Measurements from ENCODE around the gene LMBR1L.
"Not testable (repeated sequence)": the region's sequence is repeated elsewhere in the genome, so short reads cannot be mapped to it uniquely, and the experiment has no call there.

LMBR1L gene, protein sequence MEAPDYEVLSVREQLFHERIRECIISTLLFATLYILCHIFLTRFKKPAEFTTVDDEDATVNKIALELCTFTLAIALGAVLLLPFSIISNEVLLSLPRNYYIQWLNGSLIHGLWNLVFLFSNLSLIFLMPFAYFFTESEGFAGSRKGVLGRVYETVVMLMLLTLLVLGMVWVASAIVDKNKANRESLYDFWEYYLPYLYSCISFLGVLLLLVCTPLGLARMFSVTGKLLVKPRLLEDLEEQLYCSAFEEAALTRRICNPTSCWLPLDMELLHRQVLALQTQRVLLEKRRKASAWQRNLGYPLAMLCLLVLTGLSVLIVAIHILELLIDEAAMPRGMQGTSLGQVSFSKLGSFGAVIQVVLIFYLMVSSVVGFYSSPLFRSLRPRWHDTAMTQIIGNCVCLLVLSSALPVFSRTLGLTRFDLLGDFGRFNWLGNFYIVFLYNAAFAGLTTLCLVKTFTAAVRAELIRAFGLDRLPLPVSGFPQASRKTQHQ

DNA sequence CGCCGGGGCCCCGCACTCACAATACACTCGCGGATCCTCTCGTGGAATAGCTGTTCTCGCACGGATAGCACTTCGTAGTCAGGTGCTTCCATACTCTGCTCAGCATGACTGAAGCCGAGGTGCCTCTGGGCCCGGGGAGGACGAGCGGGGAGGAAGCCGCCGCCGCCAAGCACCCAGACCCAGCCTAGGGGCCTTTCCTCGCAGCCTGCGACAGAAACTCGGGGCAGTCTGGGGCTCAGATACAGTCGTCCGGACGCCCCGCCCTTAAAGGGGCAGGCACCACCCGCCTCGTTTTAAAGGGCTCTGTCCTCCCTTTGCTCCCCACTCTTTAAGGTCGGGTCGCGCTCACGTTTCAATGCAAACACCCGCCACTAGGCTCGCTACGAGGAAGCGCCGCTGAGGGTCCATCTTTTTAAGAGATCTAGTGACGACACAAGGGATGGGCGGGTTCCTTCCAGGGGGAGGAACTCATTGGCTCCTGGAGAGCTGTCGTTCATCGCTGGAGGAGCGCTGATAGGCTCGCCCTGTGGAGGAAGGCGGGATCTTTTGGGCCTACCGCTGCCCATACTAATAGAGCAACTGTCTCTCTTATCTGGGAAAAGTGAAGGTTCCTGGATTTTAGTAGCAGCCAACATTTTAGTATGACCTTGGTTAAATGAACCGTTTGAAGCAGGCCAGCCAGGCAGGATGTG is at the start of gene LMBR1L:
TSS of gene LMBR1L (minus strand) at position 384 of the 692 bp plus-strand sequence. CDS start at position 92, 292 bp downstream.
- DNase-seq (ENCODE audit: low spot score) = peak; percentile 99

DNA sequence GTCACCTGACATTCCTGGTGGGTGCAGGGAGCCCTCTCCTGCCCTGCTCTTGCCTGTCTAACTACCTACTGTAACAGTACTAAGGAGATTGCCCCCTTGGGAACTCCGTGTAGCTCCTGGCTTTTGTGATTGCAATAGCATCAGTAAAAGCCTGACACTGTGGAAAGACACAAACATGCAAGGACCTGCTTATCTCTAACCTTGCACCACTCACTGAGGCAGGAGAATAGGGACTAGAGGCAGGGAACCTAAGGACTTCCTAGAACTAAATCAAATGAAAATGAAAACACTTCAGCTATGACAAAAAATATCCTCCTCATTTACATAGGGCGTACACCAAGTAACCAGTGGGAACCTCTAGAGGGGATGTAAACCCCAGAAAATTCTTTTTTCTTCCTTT is 49.8 kb upstream of the LMBR1L start:
- DNase-seq (ENCODE audit: low spot score) = no peak

DNA sequence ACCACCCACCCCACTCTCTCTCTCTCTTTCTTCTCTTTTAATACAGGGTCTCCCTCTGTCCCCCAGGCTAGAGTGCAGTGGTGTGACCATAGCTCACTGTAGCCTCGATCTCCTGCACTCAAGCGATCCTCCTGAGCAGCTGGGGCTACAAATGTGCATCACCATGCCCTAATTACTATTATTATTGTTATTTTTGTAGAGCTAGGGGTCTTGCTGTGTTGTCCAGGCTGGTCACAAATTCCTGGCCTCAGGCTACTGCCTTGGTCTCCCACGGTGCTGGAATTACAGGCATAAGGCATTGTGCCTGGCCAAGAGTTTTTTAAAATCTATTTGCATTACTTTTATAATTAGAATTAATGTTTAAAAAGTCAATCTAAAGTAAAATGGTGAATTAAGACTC is 43.6 kb upstream of the LMBR1L start:
- no peak for DNase-seq (ENCODE audit: low spot score)

DNA sequence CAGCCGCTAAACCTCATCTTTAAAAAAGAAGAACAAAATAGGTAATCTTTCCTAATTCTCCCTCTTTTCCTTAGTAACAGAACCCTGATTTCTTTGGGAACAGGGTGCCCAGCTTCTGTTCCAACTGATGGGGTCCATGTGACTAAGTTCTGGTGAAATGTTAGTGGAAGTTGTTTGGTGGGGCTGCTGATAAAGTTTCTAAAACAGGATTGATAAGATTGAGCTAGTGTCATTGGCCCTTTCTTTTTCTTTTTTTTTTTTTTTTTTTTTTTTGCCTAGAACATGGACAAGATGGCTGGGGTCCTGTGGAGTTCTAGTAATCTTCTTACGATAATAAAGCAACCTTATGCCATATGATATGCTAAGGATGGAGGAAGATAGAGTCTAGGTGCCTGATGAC is 36.7 kb upstream of the LMBR1L start:
- no peak for DNase-seq (ENCODE audit: low spot score)

DNA sequence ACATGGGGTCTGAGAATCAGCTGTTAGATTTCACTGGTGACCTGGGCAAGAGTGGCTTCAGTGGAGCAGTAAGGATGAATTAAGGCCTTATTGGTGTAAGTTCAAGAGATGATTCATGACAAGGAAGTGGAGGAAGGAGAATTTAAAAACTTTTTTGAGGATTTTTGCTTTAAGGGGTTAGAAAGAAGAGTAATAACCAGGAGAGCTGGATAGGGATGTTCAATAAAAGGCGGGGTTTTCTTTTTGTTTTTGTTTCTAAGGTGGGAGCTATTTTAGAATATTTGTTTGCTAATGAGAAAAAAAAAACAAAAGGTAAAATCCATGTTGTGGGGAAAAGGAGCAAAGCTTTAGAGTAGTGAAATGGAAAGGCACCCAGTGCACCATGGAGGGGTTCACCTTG is 35.8 kb upstream of the LMBR1L start:
- DNase-seq (ENCODE audit: low spot score) = no peak

DNA sequence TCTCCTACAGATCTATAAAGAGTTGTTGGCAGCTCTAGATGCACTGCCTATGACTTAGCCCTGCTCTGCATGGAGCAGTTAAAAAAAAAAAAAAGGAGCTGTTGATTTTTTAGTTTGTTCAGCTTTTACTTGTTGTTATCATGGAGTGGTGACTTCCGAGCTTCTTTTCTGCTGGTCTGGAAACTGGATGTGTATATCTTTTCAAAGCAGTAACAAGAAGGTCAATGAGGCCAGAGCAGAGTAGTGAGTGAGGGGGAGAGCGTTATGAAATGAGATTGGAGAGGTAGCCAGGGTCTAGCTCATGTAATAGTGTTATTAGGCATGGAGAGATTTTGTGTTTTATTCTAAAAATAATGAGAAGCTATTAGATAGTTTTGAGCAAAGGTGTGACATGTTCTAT is 33.7 kb upstream of the LMBR1L start:
- no peak for DNase-seq (ENCODE audit: low spot score)

DNA sequence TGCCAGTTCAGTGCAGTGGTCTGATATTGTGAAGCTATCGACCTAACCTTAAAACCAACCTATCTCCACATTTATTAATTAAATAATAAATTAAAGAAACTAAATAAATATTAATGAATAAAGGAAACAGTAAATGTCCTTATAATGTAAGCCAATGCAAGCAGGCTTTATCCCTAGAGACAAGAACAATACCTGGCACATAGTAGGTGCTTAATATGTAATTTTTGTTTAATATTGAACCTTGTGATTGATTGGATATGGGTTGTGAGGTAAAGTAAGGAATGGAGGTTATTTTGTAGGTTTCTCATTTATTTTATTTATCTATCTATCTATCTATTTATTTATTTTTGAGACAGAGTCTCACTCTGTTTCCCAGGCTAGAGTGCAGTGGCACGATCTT is 28.4 kb upstream of the LMBR1L start:
- DNase-seq (ENCODE audit: low spot score) = no peak

DNA sequence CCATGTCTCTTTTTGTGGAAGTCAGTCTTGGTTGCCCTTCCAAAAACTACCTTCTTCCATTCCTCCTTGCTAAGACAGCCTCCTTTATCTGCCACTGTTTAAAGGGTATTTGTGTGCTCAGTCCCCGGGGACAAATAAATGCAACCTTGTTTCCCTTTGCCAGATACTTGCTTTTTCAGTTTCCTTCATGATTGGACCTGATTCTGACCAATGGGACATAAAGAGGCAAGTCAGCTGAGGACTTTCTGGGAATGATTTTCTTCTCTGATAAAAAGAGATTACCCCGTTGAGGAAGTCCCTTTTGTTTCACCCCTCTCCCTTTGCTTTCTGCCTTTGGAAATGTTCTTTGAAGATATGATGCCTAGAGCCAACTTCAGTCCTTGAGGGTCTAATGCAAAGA is 27.9 kb upstream of the LMBR1L start:
- no peak for DNase-seq (ENCODE audit: low spot score)

DNA sequence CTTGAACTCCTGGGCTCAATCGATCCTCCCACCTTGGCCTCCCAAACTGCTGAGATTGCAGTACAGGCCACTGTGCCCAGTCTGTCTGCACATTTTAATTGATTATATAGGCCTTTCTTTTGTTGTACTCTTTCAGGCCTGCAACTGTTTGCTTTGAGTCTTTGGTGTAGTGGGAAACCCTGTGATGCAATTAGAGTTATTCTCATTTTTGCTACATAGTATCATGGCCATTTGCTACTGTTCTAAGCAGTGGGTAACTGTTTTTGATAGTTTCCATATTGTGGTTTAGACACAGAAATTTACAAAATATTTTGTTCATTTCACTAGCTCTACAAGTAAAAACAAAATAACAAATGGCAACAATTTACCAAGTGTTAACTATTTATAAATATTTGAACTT is 26.8 kb upstream of the LMBR1L start:
- no peak for DNase-seq (ENCODE audit: low spot score)

DNA sequence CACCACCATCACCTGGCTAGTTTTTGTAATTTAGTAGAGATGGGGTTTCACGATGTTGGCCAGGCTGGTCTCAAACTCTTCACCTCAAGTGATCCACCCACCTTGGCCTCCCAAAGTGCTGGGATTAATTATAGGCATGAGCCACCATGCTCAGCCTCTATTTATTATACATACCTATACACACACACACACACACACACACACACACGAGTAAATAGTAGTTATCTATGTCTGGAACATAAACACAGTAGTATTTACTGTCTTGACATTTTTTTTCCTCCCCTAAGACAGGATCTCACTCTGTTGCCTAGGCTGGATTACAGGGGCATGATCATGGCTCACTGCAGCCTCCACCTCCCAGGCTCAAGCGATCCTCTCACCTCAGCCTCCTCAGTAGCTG is 26.4 kb upstream of the LMBR1L start:
- not testable (repeated sequence) for DNase-seq (ENCODE audit: low spot score)

DNA sequence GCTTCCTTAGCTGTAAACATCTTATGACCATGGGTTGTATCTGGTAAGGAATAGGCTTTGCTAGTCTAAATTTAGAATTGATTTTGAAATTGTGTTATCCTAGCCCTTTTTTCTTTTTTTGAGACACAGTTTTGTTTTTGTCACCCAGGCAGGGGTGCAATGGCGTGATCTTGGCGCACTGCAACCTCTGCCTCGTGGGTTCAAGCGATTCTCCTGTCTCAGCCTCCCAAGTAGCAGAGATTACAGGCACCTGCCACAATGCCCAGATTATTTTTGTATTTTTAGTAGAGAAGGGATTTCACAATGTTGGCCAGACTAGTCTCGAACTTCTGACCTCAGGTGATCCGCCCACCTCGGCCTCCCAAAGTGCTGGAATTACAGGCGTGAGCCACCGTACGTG is 22.9 kb upstream of the LMBR1L start:
- no peak for DNase-seq (ENCODE audit: low spot score)

DNA sequence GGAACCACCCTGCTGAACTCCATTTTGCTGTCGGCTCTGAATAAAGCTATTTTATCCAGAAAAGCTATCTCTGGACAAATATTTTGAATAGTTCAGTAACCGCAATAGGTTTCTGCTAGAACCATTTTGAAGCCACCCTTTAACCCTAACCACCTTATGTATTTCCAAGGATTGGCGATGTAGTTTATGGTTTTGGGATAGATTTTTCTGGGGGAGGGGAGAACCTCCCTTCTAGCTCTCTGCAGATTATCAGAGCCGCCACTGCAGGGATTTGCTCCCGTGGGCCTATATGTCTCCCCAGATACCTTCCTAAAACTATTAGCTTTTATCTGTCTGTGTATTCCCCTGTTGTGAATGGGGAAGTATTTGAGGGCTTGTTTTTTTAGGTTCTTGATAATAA is 22.4 kb upstream of the LMBR1L start:
- peak; percentile 50 for DNase-seq (ENCODE audit: low spot score)

DNA sequence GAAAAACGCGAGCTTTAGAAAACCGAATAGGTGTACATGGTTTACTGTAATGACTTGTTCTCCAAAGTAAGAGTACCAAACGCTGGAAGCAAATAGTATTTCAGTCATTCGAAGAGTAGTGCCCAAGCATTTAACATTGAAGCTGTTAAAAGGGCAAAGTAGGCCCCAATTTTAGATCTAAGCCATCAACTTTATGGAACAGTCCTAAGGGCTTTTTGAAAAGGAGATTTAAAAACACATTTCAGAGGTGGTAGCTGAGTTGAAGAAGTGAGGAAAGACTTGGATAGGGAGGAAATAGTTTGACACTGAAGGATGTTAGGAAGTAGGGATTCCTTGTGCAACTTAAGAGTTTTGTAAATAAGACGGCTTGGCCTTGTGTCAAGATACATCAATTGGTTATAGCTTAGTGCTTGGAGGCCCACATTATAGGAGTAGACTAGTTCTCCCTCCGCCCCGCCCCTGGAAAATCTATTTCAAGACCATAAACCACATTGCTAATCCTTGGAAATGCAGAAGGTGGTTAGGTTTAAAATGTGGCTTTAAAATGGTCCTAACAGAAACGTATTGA is 21.3 kb upstream of the LMBR1L start:
- DNase-seq (ENCODE audit: low spot score) = peak; percentile 67

DNA sequence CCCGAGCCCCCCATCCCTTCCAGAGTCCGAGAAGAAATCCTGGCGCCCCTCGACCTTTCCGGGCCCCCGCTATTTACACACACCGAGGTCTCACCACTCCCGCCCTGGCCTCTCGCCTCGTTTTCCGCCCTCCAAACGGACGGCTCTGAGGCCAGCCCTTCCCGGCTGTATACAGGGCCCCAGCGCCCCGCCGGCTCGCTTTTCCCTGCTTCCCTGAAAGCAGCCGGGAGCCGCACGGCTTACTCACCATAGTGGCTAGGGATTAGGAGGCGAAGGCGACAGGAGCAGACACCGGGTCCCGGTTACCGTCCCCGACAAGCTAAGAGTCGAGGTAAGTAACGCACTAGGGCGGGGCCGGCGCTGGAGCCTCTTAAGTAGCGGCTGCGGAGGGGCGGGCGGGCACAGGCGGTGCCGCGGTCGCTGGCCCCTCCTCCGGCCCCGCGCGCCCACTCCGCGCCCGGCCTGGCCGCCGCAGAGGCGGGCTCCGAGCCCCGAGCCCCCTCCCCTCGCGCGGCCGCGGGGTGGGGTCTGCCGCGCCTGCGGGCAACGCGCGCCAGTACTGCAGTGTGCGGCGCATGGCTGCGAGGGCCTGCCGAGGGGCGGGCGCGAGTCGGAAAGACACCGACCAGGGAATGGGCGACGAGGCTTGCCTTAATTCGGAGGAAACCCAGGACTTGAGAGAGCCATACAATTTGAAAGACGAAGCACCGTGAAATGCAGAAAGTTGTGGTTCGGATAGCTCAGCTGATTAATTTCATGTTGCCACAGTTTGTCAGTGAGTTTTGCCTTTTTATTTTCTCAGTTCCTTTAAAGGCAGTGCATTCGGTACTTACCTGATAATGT is 20.6 kb upstream of the LMBR1L start, which contains the start of gene TUBA1B:
TSS of gene TUBA1B (minus strand) at position 345 of the 843 bp plus-strand sequence. CDS start at position 250, 95 bp downstream.
- DNase-seq (ENCODE audit: low spot score) = peak; percentile 94

DNA sequence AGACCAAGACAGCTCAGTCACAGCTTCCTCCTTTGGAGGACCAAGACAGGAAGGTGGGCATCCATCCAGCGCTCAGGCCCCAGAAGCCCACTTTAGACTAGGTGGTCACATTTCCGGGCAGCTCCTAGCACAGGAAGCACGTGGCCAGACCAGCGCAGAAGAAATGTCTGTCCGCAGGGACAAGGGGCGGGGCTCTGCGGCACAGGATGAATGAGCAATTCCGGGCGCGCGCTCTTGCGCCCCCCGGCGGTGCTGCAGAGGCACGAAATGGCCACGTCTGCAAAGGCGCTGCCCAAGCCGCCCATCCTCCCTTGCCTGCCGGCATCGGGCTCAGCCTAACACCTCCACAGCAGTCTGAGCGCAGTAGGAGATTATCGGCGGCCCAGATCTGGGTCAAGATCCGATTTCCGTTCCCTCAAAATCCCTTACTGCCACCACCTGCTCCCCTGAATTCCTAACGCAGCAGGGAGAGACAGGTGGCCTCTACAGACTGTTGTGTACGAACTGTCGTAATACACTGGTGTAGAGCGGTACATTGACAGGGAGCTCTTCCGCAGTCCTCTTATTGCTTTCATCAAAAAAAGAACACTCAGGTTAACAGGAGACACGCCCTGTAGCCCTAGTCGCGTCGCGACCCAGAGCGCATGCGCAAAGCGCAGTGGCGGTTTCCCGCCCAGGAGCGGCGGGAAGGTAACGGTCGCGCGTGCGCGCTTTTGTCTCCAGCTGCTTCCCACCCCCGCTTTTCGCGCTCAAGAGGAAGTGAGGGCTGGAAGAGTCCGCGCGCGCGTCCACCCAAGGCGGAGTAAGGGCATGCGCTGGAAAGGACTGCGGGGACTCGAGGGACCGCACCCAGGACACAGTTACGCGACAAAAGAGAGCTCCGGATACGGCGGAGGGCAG is 19.8 kb upstream of the LMBR1L start:
- peak; percentile 90 for DNase-seq (ENCODE audit: low spot score)

DNA sequence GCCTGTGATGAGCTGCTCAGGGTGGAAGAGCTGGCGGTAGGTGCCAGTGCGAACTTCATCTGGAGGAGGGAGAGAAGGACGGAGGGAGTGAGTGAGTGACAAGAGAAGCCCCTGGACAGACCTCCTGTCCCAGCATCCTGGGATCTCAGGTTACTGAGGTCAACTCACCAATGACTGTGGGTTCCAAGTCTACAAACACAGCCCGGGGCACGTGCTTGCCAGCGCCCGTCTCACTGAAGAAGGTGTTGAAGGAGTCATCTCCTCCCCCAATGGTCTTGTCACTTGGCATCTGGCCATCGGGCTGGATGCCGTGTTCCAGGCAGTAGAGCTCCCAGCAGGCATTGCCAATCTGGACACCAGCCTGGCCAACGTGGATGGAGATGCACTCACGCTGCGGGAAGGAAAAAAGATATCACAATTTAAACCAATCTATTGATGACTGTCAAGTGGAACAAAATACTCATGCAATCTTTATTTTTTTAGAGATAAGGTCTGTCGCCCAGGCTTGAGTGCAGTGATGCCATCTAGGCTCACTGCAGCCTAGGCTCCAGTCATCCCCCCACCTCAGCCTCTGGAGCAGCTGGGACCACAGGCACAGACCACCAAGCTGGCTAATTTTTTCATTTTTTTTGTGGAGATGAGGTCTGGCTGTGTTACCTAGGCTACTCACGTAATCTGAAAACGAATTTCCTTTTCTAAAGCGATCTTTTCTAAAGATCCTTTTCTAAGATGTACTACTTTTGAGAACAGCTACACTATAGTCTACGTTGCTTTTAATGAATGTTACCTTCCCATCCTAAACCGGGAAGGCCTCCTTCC is 18.9 kb upstream of the LMBR1L start:
- peak; percentile 13 for DNase-seq (ENCODE audit: low spot score)

DNA sequence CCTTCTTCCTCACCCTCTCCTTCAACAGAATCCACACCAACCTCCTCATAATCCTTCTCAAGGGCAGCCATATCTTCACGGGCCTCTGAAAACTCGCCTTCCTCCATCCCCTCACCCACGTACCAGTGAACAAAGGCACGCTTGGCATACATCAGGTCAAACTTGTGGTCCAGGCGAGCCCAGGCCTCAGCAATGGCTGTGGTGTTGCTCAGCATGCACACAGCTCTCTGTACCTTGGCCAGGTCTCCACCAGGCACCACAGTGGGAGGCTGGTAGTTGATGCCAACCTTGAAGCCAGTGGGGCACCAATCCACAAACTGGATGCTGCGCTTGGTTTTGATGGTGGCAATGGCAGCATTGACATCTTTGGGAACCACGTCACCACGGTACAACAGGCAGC is 17.3 kb upstream of the LMBR1L start:
- not testable (repeated sequence) for DNase-seq (ENCODE audit: low spot score)

DNA sequence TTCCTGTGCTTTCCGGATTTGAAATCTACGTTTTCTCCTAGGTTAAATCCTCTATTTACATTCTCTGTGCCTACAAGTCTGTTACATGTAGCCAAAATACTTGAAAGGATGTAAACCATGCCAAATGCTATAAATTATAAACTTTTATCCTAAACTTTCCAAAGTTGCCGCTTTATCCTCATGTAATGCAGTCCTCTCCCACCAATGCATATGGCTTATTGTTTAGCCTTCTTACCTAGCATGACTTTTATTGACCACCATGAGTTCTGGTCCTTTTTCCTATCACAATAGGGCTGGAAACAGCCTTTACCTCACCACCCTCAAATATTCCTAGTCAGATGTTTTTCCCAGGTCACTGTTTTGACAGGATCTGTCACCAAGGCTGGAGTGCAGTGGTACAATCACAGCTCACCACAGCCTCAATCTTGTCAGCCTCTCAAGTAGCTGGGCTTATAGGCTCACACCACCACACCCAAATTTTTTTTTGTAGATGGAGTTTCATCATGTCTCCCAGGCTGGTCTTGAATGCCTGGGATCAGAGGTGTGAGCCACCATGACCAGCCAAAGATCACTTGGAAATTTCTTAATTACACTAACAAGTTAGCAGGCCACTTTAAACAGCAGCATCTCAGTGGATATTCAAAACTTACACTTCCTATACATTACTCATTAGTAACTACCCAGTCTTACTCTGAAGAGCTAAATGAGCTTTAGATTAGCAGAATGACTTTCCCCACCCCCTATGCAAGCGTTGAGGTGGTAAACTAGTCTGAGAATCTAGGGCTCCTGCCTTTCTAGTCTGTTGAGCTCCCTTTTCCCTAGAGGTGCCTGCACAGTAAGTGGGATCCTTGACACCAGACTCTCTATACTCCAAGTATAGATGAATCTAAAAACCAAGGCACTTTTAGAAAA is 16.5 kb upstream of the LMBR1L start:
- peak; percentile 34 for DNase-seq (ENCODE audit: low spot score)

All from cerebellar cortex (tissue), 1 donor.